ENCODE data around the gene CYTH1.

DNA sequence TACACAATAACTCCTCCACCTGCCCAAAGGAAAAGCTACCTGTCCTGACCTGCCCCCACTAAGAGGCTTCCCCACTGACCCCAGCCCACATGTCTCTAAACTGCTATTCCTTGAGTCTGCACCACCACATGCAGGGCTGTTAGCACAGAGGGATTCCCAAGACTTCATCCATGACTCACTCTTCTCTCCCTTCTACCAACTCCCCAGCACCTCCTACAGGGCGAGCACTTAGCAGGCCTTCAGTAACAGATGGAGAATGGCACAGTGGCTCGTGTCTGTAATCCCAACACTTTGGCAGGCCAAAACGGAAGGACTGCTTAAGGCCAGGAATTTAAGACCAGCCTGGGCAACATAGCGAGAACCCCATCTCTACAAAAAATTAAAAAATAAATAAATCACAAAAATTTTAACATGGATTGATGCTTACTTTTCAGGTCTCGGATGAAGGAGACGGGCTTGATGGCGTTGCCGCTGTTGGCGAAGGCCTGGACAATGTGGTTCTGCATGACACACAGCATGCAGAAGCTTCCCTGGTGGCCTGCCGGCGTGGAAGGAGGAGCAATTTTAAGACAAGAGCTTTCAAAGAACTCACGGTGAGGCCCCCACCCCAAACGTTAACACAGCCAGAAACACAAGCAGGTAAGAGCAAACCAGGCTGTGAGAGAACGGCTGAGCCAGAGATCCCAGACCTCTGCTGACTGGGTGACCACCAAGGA, 46.6 kb upstream of the CYTH1 start:
- TF ChIP-seq ZBTB7A (IDR thresholded peaks at IDR 0.05; ENCODE audit: low read depth) (no peak), RAD21 (IDR thresholded peaks at IDR 0.05; ENCODE audit: low read depth) (no peak), CEBPB (IDR thresholded peaks at IDR 0.05) (no peak), MAX (IDR thresholded peaks at IDR 0.05) (no peak), YY1 (IDR thresholded peaks at IDR 0.05; ENCODE audit: low read depth) (no peak), EP300 (IDR thresholded peaks at IDR 0.05; ENCODE audit: borderline replicate concordance) (no peak), EGR1 (IDR thresholded peaks at IDR 0.05) (no peak), TAF1 (IDR thresholded peaks at IDR 0.05; ENCODE audit: low read depth) (no peak), CREB1 (IDR thresholded peaks at IDR 0.05; ENCODE audit: low read depth) (no peak), FOXM1 (IDR thresholded peaks at IDR 0.05; ENCODE audit: borderline replicate concordance, low read depth) (no peak)
- TF ChIP-seq, protein P1, sequence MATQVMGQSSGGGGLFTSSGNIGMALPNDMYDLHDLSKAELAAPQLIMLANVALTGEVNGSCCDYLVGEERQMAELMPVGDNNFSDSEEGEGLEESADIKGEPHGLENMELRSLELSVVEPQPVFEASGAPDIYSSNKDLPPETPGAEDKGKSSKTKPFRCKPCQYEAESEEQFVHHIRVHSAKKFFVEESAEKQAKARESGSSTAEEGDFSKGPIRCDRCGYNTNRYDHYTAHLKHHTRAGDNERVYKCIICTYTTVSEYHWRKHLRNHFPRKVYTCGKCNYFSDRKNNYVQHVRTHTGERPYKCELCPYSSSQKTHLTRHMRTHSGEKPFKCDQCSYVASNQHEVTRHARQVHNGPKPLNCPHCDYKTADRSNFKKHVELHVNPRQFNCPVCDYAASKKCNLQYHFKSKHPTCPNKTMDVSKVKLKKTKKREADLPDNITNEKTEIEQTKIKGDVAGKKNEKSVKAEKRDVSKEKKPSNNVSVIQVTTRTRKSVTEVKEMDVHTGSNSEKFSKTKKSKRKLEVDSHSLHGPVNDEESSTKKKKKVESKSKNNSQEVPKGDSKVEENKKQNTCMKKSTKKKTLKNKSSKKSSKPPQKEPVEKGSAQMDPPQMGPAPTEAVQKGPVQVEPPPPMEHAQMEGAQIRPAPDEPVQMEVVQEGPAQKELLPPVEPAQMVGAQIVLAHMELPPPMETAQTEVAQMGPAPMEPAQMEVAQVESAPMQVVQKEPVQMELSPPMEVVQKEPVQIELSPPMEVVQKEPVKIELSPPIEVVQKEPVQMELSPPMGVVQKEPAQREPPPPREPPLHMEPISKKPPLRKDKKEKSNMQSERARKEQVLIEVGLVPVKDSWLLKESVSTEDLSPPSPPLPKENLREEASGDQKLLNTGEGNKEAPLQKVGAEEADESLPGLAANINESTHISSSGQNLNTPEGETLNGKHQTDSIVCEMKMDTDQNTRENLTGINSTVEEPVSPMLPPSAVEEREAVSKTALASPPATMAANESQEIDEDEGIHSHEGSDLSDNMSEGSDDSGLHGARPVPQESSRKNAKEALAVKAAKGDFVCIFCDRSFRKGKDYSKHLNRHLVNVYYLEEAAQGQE (IDR thresholded peaks at IDR 0.05; ENCODE audit: low read depth), result no peak

Measured in Ishikawa (cell line).